GF-D8 (cell line): ENCODE measurements around the gene VSTM2L.

Experiments
- DNase-seq: peaks from one replicate; lab custom pipeline; 2025; lab: John Stamatoyannopoulos, UW

Gene VSTM2L

DNA sequence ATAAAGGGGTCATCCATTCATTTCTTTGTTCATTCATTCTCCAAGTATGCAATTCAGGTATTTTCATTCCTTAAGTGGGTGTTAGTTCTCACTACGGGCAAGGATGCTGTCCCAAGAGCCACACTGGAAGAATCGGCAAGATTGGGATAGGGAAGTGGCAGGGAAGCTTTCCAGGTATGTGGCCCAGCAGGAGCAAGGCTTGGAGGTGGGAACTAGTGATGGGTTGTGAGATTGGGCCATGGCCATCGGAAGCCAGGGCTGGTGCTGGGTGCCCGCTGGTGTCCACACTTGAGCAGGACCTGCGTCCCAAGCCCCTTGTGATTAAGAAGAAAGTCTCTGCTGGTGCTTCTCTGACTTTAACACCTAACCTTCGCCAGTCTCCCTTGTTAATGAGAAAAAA is 15.1 kb downstream of the VSTM2L start:
- DNase-seq = no peak

DNA sequence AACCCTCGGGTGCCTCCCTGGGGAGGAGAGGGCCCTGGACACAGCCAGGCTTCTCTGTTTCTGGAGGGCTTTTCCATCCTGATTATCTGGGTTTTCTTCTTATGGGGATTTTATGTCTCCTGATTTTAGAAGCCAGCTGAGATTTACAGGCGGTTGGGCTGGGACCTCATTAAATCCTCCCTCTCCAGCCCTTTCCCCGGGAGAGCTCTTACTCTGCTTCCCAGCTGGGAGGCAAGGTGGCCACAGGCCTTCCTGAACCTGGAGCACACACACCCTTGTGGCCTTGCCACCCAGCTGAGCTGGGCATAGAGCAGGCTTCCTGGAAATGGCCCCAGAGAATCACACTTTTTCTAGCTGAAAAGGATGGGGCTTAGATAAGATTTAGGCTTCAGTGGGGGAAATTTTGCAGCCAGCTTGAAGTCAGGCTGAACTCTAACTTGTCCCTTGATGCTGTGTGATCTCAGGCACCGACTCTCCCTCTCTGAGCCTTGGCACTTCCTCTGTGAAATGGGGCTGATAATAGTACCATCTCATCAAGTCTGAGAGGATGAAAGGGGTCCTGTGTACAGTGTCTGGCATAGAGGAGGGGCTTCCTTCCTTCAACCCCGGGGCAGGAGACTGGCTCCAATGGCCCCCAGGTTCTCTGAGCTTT is 16.6 kb downstream of the VSTM2L start:
- no peak for DNase-seq

DNA sequence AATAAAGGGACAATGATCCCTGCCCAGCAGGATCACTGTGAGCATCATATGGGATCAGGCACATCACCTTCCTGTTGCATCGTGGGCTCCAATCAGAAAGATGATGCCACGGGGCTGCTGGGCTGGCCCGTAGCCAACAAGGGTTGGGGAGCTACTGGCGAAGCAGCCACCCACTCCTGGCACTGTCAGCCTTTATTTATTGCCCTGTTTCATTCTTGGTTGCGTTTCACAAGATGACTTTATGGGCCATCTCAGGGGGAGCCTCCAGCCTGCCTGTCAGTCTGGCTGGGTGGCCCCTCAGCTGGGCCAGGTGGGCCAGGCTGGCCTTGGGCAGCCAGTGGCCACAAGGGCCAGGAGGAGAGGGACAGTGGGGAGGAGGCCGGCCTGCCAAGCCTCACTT is 17.3 kb downstream of the VSTM2L start:
- no peak for DNase-seq

DNA sequence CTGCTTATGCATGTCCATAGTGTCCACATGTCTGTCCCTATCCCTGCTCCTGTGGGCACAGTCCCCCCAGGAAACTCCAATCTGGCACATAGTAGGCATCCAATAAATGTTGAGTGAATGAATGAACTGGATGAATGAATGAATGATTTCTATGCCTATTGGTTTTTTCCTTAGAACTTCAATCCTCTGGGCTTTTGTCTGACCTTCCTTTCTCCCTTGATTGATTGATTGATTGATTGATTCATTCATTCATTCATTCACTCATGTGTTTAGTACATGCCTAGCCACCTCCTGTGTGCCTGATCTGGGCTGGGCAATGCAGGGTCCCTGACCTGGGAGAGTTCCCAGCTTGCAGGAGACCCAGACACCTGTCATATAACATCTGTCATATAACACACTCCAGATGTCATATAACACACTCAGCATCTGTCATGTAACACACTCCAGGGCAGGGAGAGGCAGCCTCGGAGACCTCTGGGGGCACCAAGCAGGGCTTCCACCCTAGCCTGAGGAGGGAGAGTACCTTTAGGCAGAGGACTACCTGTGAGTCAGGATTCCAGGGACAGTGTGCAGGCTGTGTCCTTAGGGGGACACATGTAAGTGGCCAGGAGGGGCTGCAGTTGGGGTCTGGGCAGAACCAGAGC is 17.9 kb downstream of the VSTM2L start:
- no peak for DNase-seq

DNA sequence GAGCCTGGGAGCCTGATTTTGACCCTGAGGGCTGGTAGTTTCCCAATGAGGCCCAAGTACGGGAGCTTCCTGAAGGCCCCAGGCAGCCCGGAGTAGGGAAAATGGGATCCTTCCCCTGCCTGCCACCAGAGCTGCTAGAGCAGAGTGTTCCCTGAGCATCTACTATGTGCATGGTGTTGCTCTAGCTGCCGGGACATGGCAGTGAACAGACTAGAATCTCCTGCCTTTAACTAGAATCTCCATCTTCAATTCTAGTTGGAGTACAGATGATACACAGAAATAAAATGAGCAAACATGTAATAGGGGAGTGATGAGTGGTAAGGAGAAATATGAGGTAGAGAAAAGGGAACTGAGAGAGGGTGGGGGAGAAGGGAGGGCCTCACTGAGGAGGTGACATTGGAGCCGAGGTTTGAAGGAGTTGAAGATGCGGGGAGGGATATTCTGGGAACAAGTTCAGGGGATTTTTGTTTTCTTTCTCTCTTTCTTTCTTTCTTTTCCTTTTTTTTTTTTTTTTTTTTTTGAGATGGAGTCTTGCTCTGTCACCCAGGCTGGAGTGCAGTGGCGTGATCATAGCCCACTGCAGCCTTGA is 18.5 kb downstream of the VSTM2L start:
- no peak for DNase-seq

DNA sequence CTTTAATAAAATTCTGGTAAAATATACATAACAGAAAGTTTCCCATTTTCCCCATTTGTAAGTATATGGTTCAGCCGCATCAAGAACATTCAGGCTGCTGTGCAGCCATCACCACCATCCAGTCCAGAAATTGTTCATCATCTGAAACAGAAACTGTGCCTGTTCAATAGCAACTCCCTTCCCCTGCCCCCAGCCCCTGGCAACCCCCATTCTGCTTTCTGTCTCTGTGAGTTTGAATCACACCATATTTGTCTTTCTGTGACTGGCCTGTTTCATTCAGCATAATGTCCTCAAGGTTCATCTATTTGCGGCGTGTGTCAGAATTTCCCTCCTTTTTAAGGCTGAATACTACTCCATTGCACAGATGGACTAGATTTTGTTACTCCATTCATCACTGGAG is 19.1 kb downstream of the VSTM2L start:
- DNase-seq = no peak

DNA sequence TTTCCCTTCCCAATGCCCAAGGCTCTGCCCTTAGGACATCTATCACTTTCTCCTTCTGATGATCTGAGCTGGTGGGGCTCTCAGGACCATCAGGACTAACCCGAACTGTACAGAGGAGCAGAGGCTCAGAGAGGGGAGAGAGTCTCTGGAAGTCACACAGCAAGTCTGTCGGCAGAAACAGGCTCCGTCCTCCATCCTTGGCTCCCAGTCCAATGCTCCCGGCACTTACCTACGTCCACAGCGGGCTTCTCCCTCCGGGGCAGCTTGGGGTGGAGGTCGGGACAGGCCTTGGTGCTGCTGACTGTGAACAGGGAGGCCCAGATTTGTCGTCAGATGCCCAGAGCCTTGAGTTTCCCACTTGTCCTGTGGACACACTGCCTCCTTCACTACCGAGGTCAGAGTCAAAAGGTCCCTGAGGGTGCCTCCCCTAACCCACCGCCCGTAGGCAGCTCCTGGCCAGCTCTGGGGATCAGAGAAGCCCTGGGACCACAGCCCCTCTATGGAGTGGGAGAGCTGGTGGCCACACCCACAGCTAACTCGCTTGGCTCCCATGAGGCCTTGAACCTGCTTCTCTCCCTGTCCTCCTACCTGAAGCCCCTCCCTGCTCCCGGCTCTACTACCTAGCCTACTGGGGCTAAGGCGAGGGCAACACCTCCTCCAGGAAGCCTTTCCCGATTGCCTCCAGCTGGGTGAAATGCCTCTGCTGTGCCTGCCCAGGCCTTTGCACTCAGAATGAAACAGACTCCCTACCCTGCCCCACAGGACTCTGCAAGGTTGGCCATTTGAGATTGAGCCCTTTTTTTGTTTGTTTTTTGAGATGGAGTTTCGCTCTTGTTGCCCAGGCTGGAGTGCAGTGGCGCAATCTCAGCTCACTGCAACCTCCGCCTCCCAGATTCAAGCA is 22.6 kb downstream of the VSTM2L start:
- DNase-seq = no peak

DNA sequence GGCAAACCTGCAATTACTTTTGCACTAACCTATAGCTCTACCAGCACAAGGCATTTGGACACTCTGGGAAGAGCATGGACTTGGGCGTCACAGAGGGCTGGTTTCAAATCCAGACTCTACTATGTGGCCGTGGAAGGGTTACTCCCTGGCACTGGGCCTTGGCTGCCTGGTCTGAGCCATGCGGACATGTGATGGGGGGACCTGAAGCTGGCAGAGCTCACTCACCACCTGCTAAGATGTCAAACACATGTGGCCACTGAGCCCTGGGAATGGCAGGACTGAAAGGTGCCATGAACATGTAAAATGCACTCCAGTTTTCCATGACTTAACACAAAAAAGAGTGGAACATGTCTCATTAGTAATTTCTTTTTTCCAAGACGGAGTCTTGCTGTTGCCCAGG is 23.7 kb downstream of the VSTM2L start:
- DNase-seq = no peak

DNA sequence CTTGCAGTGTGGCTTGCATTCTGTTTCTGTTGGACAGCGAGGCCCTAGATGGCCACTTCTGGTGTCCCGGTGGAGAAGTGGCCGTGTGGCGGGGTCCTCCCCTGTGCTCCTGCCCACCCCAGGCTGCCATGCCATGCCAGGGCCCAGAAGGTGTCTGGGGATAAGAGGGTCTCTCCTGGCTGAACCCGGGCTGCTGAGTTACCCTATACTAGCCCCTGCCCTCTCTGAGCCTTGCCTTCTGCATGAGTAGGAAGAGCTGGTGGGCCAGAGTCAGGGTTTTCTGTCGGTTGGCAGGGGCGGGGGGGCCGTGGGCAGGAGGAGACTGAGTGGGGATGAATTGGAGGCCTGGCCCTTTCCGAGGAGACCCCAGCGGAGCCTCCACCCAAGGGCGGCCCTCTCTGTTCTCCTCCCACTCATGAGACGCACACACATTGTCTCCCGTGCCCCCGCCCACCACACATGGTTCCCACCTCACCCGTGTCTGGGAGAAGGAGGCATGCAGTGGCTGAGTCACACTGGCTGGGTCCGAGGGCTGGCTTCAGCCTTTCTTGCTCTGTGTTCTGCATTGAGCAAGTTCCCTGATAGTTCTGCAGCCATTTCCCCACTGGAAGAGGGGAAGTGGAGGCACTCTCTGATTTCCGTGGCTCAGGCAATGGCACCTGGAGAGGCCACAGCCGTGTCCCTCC is 24.6 kb downstream of the VSTM2L start:
- DNase-seq = no peak

DNA sequence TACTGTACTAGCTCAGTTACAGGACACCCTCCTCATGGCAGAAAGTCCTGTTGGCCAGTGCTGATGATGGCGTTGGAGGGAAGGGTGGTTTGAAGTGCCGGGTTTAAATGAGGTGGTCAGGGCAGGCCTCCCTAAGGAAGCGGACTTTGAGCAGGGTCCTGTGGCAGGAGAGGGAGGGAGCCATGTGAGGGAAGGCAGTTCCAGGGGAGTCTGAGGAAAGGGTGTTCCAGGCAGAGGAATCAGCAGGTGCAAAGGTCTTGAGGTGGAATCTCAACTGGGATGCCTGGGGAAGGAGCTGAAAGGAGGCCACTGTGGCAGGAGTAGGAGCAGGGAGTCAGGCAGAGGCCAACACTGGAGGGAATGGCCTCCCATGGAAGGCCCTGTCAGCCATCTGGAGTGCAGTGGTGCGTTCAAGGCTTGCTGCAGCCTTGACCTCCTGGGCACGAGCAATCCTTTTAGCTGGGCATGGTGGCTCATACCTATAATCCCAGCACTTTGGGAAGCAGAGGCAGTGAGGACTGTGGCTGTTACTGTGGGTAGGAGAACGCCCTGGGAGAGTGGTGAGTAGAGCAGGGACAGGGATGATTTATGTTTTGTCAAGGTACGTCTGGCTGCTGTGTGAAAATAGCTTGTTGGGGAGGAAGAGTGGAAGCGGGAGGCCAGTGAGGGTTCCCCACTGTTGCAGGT is 26.2 kb downstream of the VSTM2L start:
- DNase-seq = no peak

DNA sequence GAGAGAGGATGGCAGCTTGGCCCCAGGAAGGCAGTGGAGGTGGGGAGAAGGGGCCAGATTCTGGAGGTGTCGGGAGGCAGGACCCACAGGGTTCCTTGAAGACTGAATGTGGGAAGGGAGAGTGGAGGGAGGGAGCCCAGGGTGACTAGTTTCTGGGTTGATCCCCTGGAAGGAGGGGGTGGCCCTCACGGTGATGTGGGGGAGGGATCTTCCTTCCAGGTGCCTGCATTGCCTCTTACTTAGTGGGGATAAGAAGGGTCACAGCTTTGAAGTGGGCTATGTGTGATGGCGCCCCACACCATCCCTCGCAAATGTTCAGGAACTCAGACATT is 26.7 kb downstream of the VSTM2L start:
- no peak for DNase-seq

DNA sequence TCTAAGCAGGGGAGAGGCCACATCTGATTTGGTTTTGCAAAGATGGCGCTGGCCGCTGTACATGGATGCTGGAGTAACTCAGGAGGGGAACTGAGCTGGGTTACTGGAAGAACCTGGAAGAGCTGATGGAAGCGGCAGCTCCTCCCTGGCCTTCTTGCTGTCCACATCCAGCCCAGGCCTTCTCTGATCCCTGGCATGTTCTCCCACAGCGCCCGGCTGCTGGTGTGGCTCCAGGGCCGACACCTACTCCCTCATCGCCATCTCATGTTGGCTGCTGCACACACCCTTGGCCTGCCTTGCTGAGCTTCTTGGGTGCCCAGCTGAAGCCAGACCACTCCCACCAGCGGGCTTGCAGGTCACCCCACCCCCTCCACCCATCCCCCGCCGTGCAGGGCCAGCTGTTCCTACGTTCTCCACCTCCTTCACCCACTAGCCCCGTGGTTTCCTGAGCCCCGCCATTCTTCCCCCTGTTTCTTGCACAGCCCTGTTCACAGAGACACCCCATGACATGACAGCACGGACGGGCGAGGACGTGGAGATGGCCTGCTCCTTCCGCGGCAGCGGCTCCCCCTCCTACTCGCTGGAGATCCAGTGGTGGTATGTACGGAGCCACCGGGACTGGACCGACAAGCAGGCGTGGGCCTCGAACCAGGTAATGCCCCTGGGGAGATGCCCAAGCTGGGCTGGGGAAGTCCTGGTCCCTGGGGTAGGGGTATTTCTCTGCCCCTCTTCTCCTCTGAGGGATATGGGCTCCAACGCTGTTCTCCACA is 28.4 kb downstream of the VSTM2L start:
- DNase-seq = no peak

DNA sequence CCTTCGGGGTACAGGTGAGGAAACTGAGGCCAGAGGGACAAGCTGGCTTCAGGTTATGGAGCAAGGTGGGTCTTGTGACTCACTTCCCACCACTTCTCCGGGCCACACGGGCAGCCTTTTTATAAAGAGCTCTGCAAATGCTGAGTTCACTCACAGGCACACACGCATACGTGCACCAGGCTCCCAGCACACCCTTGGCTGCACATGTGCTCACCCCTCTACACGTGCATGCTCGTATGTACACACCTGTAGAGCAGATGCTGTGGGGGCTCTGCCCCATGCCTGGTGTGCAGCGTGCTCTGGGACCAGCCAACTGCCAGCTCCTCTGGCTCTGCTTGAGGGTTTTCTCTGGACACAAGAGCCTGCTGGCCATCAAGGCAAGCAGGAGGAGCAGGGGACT is 29.1 kb downstream of the VSTM2L start:
- no peak for DNase-seq

DNA sequence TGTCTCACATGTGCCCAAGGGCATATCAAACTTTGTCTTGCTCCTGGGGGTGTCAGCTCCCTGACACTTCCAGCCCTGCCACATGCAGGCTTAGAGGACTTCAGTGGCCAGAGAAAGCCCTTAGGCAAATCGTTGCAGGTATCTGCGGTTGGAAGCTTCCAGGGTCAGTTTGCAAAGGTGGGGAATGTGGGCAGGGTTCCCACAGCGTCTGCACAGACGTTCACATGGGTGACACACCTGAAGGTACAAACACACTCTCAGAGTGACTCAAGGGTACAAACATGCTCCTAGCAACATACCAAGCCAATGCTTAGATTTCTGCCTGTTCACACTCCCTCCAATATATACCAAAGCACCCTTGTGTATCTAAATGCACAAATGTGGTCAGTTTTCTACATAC is 30.0 kb downstream of the VSTM2L start:
- DNase-seq = no peak

DNA sequence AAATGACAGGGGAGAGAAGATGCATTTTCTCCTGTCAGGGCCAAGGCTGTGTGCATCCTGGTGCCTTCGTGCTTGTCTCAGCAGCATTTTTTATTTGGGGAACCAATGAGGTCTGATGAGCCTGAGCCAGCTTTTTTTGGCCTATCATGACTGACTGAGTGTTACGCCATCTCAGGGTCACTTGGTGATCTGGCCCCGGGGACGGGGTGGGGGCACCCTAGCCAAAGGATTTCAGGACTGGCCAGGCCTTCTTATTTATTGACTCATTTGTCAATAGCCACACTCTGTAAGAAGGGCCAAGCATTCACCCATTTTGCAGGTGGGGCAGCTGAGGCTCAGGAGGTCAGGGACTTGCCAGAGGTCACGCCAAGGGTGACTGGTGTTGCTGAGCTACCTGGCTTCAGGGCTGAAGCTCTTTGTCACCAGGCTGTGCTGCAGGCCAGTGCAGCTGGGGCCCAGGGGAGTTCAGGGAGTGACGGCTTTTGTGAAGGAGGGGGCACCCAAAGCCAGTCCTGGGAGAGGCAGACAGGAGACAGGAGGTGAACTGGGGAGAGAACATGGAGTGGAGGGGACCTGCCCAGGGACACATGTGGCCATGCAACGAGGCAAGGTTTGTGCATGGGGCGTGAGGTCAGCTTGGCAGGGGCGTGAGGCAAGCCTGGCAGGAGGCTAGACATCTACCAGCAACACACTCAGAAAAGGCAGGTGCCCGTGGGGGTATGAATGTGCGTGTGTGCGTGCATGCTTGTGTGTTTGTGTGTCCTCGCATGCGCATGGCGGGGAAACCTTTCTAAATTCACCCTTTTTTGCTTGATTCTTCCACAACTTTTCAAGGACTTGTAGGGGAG is 31.1 kb downstream of the VSTM2L start:
- no peak for DNase-seq

DNA sequence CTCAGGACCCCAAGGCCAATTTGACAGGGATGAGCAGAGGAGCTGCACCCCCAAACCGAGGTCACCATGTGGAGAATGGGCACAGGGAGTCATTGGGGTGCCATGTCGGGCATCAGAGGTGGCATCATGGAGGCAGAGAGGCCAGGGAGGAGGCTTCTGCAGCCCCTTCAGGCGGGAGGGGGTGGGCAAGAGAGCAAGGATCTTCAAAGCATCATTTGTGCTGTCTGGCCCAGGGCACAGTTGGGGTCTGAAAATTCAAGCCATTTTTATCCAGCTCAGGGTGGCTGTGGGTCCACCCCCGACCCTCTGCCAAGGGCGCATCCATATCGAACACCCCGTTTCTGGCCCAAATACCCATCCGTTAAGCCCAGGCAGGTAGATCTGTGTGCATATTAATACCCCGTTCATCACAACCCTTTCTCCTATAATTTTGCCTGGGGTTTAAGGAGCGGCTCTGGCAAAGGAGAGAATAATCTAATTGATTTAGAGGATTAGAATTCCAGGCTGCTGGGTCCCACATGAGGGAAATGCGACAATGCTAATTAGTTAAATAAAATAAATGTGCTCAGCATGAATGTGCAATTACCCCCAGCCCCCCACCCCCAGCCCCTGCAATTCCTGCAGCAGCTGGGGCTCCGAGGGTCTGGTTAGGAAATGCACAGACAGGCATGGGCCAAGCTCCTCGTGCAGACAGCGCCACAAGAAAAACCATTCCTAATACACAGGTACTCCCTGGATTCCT is 31.9 kb downstream of the VSTM2L start:
- no peak for DNase-seq

DNA sequence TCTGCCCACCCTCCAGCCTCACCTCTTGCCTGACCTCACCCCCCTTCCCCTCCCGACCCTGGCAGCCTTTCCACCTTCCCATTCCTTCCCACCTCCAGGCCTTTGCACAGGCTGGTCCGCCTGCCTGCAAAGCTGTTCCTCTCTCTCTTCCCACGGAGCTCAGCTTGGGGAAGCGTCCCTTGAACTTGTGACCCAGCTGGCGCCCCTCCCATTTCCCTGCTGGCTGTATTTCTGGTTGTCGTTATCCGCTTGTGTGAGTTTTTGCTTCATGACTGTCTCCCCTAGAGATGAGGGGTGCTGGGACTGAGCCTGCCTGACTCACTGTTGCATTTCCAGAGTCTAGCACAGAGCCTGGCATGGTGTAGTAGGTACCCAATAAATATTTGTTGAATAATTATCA is 32.5 kb downstream of the VSTM2L start:
- no peak for DNase-seq

DNA sequence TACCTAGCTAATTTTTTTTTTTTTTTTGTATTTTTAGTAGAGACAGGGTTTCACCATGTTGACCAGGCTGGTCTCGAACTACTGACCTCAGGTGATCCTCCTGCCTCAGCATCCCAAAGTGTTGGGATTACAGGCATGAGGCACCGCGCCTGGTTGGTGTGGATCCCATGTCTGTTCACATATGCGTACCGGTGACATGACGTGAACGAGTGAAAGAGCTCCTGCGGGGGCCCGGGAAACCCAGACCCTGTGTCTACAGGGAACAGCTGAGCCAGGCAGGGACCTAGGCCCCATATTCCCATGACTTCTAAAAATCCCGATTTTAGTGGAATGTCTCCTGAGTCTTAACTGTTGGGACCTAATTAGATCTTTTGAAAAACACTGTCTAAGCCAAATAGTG is 33.1 kb downstream of the VSTM2L start:
- no peak for DNase-seq

DNA sequence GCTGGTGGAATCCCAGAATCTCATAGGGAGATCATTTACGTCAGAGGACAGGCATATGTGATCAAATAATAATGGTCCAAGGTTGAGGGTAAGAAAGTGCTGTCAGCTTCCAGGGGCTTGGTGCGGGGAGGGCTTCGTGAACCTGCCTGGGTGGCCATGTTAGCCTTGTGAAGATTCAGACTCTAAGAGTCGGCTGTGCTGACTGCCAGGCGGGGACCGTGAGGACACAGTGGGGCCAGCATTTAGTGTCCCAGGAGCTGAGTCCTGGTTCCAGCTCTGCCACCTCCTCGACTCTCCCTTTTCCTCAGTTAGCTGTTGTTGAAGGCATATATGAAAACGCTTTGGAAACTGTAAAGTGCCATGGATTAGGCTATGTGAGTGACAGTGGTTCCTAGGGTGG is 33.5 kb downstream of the VSTM2L start:
- no peak for DNase-seq
